SK-N-SH treated with all-trans-retinoic acid at 6 μM for 48 hours (cell line): ENCODE data around the gene AVPR1A.

Source experiments
- CREB5 ChIP-seq: fragments of 250-450 bp; sonication (Bioruptor Pico); IDR thresholded peaks from 2 replicates; pipeline ENCODE4 v1.5.1; 2020; ENCODE audit warnings: low read depth, mild to moderate bottlenecking, moderate library complexity
- GLIS3 ChIP-seq: fragments of 250-450 bp; sonication (Bioruptor Pico); IDR thresholded peaks from 2 replicates; pipeline ENCODE4 v1.5.0; 2020; ENCODE audit warnings: mild to moderate bottlenecking, moderate library complexity
- ZNF70 ChIP-seq: fragments of 450-650 bp; formaldehyde crosslinking; IDR thresholded peaks from 2 replicates; pipeline ENCODE4 v1.5.0; 2020; ENCODE audit warnings: mild to moderate bottlenecking, moderate library complexity
- TF ChIP-seq, protein P1 (sequence below): fragments of 250-450 bp; sonication (Bioruptor Pico); IDR thresholded peaks from 2 replicates; pipeline ENCODE4 v1.8.0; 2020; ENCODE audit warnings: mild to moderate bottlenecking, moderate library complexity, borderline replicate concordance
- TF ChIP-seq, protein P2 (sequence below): fragments of 250-450 bp; sonication (Bioruptor Pico); IDR thresholded peaks from 2 replicates; pipeline ENCODE4 v1.5.1; 2021; ENCODE audit warnings: mild to moderate bottlenecking, moderate library complexity
- TF ChIP-seq, protein P3 (sequence below): fragments of 250-450 bp; sonication (Bioruptor Pico); IDR thresholded peaks from 2 replicates; pipeline ENCODE4 v1.5.0; 2020; ENCODE audit warnings: mild to moderate bottlenecking, moderate library complexity

DNA sequence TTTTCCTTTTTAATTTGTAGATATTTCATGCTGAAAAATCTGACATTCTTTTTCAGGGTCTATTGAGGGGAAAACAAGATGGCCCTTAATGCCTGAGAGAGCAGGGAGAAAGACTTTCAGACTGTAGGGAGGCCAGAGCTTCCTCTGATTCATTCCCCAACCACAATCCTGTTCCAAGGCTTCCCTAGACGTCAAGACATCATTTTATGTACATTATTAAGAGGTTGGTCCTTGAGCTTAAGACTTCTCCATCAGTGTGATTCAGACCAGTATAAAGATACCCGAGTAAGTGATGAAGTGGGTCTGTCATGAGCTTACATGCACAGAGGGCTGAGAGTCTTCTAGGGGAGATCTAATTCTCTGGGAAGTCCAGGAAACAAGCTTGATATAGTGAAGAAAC, 57.3 kb downstream of the AVPR1A start:
- no peak for TF ChIP-seq CREB5 (CRISPR knock-in tag)
- TF ChIP-seq, protein P1, sequence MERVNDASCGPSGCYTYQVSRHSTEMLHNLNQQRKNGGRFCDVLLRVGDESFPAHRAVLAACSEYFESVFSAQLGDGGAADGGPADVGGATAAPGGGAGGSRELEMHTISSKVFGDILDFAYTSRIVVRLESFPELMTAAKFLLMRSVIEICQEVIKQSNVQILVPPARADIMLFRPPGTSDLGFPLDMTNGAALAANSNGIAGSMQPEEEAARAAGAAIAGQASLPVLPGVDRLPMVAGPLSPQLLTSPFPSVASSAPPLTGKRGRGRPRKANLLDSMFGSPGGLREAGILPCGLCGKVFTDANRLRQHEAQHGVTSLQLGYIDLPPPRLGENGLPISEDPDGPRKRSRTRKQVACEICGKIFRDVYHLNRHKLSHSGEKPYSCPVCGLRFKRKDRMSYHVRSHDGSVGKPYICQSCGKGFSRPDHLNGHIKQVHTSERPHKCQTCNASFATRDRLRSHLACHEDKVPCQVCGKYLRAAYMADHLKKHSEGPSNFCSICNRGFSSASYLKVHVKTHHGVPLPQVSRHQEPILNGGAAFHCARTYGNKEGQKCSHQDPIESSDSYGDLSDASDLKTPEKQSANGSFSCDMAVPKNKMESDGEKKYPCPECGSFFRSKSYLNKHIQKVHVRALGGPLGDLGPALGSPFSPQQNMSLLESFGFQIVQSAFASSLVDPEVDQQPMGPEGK (CRISPR knock-in tag): no peak
- TF ChIP-seq, protein P2, sequence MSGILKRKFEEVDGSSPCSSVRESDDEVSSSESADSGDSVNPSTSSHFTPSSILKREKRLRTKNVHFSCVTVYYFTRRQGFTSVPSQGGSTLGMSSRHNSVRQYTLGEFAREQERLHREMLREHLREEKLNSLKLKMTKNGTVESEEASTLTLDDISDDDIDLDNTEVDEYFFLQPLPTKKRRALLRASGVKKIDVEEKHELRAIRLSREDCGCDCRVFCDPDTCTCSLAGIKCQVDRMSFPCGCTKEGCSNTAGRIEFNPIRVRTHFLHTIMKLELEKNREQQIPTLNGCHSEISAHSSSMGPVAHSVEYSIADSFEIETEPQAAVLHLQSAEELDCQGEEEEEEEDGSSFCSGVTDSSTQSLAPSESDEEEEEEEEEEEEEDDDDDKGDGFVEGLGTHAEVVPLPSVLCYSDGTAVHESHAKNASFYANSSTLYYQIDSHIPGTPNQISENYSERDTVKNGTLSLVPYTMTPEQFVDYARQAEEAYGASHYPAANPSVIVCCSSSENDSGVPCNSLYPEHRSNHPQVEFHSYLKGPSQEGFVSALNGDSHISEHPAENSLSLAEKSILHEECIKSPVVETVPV: no peak
- TF ChIP-seq, protein P3, sequence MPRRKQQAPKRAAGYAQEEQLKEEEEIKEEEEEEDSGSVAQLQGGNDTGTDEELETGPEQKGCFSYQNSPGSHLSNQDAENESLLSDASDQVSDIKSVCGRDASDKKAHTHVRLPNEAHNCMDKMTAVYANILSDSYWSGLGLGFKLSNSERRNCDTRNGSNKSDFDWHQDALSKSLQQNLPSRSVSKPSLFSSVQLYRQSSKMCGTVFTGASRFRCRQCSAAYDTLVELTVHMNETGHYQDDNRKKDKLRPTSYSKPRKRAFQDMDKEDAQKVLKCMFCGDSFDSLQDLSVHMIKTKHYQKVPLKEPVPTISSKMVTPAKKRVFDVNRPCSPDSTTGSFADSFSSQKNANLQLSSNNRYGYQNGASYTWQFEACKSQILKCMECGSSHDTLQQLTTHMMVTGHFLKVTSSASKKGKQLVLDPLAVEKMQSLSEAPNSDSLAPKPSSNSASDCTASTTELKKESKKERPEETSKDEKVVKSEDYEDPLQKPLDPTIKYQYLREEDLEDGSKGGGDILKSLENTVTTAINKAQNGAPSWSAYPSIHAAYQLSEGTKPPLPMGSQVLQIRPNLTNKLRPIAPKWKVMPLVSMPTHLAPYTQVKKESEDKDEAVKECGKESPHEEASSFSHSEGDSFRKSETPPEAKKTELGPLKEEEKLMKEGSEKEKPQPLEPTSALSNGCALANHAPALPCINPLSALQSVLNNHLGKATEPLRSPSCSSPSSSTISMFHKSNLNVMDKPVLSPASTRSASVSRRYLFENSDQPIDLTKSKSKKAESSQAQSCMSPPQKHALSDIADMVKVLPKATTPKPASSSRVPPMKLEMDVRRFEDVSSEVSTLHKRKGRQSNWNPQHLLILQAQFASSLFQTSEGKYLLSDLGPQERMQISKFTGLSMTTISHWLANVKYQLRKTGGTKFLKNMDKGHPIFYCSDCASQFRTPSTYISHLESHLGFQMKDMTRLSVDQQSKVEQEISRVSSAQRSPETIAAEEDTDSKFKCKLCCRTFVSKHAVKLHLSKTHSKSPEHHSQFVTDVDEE (CRISPR knock-in tag): no peak
- TF ChIP-seq GLIS3: no peak
- no peak for TF ChIP-seq ZNF70 (CRISPR knock-in tag)
